Activated CD4-positive, alpha-beta T cell treated with anti-CD3 and anti-CD28 coated beads, Interleukin-10, Interleukin-2, amounts not matched to agents 100 ng/mL and 50 ng/mL, durations not matched to agents 16 hours and 8 hours (primary cell): Measurements from ENCODE around the gene ARHGEF38.
A peak's percentile ranks its signal among the peaks of the same experiment; 100 is the strongest.
"Not testable (repeated sequence)": the region's sequence is repeated elsewhere in the genome, so short reads cannot be mapped to it uniquely, and the experiment has no call there.

ENCODE experiments used
- DNase-seq: peaks from one replicate; pipeline ENCODE4 v3.0.0-alpha.2; 2020

ARHGEF38 gene

DNA sequence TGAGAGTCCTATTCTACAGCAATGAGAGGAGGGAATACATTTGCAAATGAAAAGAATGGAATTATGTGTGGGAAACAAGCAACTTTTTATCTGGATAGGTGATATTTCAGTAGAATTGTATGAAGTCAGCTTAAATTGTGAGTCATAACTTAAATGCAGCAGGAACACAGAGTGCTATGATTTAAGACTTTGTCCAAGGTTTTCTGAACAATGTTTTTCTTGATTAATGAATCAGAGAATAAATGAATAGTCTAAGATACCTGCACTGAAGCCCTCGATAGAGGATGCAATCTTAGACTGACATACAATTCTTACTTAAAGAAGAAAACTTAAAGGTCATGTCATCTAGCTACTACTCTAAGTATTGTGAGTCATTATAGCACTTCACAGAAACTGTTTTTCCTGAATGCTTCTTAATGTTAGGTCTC is 8.0 kb downstream of the ARHGEF38 start:
- DNase-seq = peak; percentile 0

DNA sequence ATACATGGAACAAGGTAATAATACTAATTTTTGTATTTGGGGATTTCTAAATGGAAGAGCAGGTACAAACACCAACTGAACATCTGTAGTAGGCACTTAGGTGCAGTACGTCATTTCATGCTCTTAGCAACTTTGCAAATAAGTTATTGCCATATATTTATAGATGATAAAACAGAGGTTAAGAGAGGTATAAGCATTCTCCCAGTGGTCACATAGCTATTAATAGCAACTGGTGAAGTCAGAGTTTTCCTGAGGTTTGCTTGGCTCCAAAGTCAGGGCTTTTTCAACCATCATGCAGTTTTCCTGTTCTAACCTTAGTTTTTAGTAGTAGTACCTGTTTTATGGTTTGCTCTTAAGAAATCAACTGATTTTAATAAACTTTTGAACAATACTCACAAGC is 10.9 kb downstream of the ARHGEF38 start:
- DNase-seq = no peak

DNA sequence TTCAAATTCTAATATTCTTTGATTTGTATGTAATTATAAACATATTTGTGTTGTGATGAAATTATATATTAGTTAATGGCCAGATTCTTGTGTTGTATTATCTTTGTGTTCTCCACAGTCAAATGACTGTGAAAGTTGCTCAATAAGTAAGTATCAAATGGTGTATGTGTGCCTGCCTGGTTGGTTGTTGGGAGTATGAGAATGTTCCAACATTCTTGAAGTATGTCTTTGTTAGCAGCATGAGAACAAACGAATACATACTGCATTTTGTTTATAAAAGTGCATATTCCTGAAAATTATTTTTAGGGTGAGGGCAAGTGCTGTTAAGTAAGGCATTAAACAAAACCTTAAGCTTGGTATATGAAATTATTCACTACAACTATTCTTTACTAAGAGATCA is 16.2 kb downstream of the ARHGEF38 start:
- DNase-seq = no peak

DNA sequence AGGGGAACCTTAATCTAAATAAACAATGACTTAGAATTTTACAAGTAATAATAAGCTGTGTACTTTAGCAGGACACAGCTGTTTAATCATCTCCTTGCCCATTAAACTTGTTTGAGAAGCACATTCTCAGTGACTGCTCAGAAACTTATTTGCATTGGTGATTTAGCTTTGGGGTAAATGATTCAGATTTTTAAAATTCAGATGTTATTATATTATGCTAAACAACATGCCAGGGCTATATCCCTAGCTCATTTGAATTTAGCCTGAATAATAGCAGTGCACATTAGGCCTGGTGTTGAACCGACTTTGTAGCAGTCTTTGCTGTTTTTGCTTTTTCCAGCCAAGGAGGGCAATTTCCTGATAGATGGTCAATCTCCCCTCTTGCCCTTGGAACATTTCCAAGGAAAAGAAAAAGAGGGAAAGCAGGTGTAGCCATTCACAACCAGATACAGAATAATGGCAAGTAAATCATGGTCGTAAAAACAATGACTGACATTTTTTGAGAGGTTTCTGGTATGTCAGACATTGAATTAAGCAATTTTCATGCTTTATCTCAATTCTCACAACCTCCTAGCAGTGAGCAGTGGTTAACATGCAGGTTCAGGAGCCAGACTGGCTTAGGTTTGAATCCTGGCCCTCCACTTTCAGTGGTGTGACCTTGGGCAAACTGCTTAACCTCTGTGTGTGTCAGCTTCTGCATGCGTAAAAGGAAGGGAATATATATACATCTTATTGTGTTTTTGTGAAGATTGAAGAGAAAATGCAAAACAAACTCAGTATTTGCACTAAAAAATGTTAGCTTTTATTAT is 16.8 kb downstream of the ARHGEF38 start:
- no peak for DNase-seq

DNA sequence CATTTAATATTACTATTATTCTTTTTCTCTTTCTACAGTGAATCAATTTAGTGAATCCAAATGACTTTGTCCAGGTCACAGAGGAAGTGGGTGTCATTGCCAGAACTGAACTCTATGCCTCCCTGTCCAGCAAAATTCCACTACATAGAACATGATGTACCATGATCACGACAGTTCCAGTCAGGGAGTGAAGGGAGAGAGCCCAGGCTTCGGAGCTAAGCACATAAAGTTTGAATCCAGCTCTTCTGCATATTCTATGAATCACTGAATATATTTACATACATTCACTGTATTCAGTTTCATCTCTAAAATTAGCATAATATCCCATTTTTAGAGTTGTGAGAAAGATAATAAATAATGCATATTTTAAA is 17.4 kb downstream of the ARHGEF38 start:
- DNase-seq = no peak

DNA sequence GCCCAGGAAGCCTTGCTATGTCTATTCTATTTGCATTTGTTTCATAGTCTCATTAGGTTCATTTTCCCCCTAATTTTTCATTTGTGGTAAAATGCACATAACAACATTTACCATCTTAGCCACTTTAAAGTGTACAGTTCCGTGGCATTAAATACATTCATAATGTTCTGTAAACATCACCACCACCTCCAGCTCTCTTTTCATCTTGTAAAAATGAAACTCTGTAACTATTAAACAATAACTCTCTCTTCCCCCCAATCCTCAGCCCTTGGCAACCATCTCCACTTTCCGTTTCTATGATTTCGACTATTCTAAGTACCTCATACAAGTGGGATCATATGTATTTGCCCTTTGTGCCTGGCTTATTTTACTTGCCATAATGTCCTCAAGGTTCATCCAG is 19.9 kb downstream of the ARHGEF38 start:
- no peak for DNase-seq

DNA sequence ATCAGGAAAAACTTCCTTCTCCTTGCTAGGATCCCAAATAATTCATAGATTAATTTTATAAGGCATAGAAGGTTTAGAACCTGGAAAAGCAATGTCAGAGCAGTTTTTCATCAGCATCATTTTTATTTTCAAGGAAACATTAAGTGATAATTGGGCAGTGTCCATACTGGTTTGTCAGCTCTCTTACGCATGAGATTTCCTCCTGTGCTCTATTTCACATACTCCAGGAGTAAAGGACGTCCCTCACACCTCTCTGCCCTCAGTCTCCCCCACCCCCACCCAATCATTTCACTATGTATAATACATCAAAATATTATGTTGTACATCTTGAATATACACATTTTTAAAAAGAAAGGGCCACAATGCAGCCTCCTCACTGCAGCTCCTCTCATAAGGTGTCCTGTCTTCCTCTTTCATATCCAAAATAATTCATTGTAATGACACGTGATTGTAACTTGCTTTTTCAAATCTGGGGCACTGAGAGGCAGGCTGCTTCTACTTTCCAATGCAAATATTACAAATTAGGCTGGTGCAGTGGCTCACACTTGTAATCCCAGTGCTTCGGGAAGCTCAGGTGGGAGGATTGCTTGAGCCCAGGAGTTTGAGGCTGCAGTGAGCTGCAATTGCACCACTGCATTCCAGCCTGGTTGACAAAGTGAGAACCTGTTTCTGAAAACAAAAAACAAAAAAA is 34.4 kb downstream of the ARHGEF38 start:
- DNase-seq = no peak

DNA sequence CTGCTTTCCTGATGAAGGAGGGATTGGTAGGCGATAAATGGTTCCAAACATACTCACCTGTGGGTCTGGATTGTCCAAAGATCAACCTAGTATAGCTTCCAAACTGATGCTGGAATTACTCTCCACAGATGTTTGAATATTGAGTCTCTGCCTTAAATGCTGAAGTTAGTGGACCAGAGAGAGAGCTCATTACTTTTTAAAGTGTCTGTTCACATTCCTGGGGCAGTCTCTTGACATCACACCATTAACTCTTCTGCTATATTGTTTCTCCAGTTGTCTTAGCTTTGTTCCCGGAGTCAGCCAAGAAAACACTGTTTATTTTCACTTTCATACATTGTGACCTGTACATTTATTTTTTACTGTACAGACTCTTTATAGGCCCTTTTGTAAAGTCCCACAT is 35.4 kb downstream of the ARHGEF38 start:
- no peak for DNase-seq

DNA sequence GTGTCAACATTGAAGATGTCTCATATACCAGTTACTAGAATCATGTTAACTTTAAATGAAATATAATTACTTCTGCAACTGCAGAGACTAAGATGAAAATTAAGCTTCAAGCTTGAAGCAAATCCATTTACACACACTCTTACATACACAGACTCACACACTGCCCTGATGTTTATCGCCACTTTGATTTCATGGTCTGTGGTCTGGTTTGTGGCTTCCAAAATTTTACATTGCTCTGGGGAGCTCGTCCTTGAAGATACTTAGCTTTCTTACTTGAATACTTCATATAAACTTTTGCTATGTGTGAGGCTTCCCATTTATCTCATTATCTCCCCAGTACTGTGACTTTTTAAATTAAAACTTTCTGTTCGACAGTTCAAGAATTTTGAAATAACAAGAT is 35.8 kb downstream of the ARHGEF38 start:
- DNase-seq = peak; percentile 12

DNA sequence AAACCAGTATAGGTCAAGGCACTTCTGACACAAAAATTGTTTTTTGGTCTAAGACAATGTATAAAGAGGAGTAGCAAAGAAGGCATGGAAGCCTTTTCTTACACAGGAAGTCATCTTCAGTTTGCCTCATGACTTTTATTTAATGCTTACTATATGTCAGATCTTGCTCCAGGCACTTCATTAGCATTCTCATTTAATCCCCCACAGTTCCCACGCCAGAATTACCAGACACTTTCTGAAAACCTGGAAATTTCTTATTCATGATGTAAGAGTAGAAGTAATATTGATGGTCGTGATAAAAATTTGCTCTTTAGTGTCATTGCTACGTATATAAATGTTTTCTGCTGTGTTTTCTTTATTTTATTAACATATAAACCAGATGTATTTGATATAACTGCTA is 39.2 kb downstream of the ARHGEF38 start:
- DNase-seq = no peak

DNA sequence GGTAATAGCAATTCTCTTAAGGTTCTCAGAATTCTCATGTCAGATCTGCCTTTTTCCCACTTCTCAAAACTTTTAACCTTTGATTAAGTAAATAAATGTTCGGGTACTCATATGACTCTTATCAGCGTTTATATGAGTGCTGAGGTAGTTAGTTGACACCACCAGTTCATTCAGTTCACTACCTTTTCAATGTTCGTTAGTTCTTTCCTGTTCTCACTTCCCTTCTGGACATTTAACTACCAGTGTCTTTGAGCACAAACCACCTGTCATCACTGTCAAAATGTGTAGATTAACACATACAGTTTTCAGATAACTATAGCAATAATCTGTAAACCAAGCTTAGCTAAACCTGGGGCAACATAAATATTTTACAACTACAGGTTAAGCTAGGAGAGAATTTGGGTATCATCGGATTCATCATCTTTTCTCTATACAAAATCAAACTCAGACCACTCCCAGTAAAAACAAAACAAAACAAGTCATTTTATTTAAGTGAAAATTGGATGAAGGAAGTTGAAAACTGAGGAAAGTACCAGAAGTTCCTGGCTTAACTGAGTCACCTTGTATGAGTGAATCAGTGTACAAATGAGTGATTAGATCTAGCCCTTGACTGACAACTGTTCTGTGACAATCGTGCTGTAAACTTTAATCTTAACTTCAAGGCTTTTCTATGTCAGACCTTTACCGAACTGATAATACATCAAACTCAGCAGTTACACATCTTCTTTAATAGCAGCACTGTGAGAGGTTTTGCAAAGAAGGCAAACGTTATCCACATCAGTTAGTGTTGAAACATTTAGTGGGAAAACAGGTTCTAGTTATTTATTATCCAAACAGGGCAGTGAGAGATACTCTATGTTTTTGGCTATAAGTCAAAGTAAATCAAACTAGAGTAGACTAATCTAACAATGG is 41.9 kb downstream of the ARHGEF38 start:
- peak; percentile 48 for DNase-seq

DNA sequence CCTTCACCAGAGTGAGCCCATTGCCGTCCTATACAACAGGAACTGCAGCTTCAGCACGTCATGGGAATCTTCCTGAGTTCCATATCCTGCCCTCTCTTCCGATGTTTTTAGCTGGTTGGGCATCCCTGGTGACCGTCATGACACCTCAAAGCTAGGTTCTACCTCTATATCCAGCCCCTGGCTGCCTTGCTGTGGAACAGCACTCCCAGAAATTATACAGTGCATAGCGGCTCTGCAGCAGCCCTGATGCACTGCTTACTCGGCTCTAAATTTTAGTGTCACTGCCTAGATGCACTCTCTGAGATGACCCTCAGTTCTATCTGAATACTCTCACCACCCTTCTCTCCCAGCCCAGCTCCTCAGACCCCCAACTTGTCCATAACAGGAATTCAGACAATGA is 44.3 kb downstream of the ARHGEF38 start:
- no peak for DNase-seq

DNA sequence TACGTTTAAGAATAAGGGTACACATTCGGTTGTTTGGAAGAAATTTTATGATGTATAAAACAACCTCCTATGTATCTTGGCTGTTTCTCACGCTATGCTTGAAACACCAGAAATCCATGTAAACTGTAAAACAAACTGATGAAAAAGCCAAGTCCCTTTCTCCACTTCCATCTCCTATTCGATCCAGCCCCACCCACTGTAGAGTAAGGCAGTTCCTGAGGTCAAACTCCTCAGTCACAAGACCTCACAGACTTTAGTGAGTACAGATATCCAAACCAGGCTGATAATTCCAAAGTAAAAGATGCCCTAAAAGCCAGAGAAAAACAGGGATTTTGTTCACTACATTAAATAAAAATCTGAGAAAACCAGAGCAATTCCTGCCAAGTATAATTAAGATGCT is 45.6 kb downstream of the ARHGEF38 start:
- DNase-seq = no peak

DNA sequence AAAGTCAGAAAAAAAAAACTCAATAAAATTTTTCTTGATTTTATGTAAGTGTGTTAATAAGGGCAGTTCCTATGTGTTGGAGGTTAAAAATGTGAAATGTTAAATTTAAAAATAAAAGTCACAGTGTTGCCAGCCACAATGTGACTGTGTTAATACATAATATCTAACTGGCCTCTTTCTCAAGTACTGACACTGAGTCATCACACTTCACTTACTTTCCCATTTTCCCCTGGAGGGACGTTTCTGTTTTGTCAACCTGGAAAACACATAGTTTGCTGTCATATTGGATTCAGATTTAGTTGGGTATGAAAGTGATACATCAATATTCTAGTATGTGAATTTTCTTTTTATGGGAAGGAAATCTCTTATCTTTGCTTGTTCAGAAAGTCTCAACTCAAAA is 46.4 kb downstream of the ARHGEF38 start:
- no peak for DNase-seq

DNA sequence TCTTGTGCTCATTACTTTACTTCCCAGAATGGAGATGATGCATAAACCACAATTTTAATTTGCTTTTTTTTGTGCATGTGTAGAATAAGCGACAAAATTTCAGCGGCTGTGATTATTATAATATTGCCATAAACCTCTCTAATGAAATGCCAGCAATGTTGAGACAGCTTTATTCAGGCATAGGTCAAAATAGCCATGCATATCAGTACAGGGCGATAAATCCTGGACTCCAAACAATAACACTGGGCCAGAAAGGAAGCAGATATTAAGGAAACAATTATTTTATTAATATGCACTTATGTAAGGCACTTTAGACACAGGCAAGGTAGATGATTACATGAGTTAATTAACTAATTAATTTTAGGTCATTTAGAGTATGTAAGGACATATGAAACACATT is 47.1 kb downstream of the ARHGEF38 start:
- no peak for DNase-seq

DNA sequence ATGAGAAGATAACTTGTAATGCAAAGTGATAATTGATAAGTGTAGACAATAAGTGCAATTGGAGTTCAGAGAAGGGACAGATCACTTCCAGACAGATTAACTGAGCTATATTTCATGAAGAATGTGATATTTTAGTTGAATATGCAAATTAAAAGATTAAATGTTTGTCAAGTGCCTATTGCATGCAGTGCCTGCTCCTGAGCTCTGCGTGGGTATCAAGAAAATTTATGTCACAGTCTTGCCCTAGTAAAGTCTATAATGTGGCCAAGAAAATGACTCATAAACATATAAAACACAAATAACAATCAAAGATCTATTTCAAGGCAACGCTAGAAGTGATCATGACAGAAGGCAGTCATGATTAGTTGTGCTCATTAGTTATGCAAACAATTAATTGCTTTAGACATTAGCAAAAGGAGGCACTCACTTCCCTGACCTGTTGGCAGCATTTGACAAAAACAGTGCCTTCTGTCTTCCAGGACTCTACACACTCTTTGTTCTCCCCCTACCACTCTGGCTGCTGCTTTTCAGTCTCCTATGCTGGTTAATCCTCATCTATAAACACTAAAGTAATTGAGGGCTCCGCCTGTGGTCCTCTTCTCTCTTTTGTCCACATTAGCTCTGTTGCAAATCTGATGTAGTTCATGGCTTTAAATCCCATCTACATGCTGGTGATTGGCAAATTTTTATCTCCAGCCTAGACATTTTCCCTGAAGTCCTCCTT is 47.7 kb downstream of the ARHGEF38 start:
- DNase-seq = no peak

DNA sequence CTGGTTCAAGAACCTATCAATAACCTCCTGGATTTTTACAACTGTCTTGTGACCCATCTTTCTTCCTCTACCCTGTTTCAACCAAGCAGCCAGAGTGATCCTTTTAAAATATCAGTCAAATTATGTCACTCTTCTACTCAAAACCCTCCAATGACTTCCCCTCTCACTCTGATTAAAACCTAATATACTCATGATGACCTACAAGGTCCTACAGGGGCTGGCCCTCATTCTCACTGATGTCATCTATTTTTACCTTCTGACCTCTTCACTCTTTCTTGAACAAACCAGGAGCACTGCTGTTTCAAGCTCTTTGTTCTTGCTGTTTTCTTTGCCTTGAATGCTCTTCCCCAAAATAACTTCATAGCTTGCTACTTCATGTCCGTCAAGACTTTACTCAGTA is 48.5 kb downstream of the ARHGEF38 start:
- DNase-seq = no peak

DNA sequence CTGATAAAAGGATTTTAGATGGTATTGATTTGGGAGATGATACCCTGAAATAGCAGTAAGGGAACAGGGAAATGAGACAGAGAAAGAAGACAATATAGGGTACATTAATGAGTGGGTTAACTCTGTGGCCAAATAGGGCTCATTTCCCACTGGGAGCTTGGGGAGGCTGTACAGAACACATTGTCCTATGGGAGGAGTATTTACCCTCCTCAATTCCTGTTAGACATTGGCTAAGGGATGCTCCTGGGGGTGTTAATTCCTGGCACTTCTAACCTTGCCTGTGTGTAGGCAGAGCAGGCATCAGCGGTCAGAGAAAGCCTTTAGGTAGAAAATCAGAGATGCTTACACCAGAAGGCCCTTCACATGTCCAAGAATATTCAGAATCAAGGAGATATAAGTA is 49.0 kb downstream of the ARHGEF38 start:
- no peak for DNase-seq

DNA sequence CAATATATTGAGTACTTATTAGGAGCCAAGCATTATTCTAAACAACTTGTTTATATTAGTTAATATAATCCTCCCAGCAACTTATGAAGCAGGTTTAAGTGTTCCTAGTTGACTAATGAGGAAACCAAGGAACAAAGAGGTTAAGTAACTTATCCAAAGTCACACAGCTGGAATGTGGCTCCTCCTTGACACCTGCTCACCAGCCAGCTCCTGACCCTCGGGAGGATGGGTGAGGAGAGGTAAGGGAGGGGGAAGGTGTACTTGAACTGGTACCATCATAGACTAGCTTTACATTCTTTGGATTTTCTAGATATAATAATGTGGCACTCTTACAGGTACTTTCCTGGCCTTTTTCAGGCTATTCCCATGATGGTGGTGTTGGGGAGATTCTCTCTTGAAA is 50.7 kb downstream of the ARHGEF38 start:
- no peak for DNase-seq

DNA sequence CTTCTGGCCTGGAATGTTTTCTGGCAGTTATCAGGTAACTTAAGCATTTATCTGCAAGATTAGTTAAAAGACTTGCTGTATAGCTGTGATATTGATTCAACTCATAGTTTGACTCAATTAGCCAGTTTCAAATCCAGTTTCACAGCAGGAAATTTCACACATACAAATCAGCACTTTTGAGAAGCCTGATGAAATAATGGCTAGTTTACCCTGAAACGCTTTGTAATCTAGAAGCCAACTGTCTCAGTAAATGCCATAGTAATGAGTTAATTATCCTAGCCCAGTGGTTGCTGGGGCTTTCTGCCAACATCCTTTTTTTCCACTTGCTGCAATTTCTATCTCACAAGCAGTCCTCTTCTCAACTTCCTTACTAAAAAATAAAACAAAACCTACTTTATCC is 53.1 kb downstream of the ARHGEF38 start:
- peak; percentile 23 for DNase-seq

DNA sequence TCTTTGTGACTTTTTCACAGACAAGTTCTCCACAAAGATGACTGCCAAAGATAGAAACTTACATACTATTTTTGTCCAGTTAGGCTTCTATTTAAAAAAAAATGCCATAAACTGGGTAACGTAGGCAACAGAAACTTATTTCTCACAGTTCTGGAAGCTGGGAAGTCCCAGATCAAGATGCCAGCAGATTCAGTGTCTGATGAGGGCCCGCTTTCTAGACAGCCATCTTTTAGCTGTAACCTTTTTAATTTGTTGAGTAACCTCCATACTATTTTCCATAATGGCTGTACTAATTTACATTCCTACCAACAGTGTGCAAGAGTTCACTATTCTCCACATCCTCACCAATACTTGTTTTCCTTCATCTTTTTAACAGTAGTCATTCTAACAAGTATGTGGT is 55.5 kb downstream of the ARHGEF38 start:
- DNase-seq = no peak

DNA sequence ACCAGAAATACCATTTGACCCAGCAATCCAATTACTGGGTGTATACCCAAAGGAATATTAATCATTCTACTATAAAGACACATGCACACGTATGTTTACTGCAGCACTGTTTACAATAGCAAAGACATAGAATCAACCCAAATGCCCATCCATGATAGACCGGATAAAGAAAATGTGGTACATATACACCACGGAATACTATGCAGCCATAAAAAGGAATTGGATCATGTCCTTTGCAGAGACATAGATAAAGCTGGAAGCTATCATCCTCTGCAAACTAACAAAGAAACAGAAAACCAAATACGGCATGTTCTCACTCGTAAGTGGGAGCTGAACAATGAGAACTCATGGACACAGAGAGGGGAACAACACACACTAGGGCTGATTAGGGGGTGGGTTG is 57.4 kb downstream of the ARHGEF38 start:
- DNase-seq = not testable (repeated sequence)

DNA sequence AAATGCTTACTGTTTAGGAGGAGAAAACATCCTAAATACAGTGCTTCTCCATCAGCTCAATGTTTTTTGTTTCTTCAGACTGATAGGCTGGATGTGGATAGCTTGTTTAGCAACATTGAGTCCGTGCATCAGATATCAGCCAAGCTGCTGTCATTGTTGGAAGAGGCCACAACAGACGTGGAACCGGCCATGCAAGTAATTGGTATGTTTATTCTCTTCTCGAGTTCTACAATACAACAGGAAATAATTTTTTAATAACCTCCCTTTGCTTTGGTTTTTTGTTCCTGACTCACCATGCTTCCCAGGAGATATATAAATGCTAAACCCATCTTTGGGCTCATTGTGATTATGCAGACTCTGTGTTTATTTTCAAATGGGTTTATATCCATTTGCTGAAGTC is 60.9 kb downstream of the ARHGEF38 start:
- DNase-seq = no peak
